HepG2 (cell line): ENCODE measurements around the gene ZBTB8OS. TPM values are rescaled to one million over a fixed set of nuclear protein-coding genes. Genes with fewer than 3 reads are reported as not detected.

Experiments
- ATF1 ChIP-seq: IDR thresholded peaks from 2 replicates; pipeline ENCODE4 v1.6.1; 2016; ENCODE audit warnings: mild to moderate bottlenecking, control low read depth
- ATF7-NPFF ChIP-seq: sonication (generic); formaldehyde crosslinking; IDR thresholded peaks from 2 replicates; pipeline ENCODE4 v1.8.1; 2023; ENCODE audit warnings: mild to moderate bottlenecking, low read depth, missing genetic modification reagents, moderate library complexity
- DMAP1 ChIP-seq: IDR thresholded peaks from 2 replicates; pipeline ENCODE4 v1.6.1; 2016
- DRAP1 ChIP-seq: IDR thresholded peaks from 2 replicates; pipeline ENCODE4 v1.6.1; 2016; ENCODE audit warnings: missing genetic modification reagents, missing compliant biosample characterization
- ETV5 ChIP-seq: IDR thresholded peaks from 2 replicates; pipeline ENCODE4 v1.6.1; 2018; ENCODE audit warnings: missing biosample characterization, missing genetic modification reagents, inconsistent platforms, borderline replicate concordance
- IRF2 ChIP-seq: IDR thresholded peaks from 2 replicates; pipeline ENCODE4 v1.6.1; 2018; ENCODE audit warnings: missing genetic modification reagents, missing compliant biosample characterization
- IRF9 ChIP-seq: sonication (generic); formaldehyde crosslinking; IDR thresholded peaks from 2 replicates; pipeline ENCODE4 v1.8.0; 2022; ENCODE audit warnings: missing genetic modification reagents, mild to moderate bottlenecking, borderline replicate concordance
- IRX3 ChIP-seq: sonication (generic); formaldehyde crosslinking; IDR thresholded peaks from 2 replicates; pipeline ENCODE4 v1.8.1; 2023; ENCODE audit warnings: mild to moderate bottlenecking, low read depth, missing genetic modification reagents, borderline replicate concordance
- KDM5A ChIP-seq: fragments of 200-600 bp; sonication (generic); IDR thresholded peaks from 2 replicates; pipeline ENCODE4 v1.7.0; 2018; ENCODE audit warnings: antibody characterized with exemption, mild to moderate bottlenecking, low read length, borderline replicate concordance
- NFRKB ChIP-seq: fragments of 450-650 bp; IDR thresholded peaks from 2 replicates; pipeline ENCODE4 v1.6.1; 2017
- NR1H2 ChIP-seq: sonication (generic); formaldehyde crosslinking; IDR thresholded peaks from 2 replicates; pipeline ENCODE4 v1.8.1; 2022; ENCODE audit warnings: low read depth, missing genetic modification reagents, borderline replicate concordance
- PHF20 ChIP-seq: sonication (generic); formaldehyde crosslinking; IDR thresholded peaks from 2 replicates; pipeline ENCODE4 v1.5.0; 2020; ENCODE audit warnings: mild to moderate bottlenecking, missing genetic modification reagents
- SAP130 ChIP-seq: IDR thresholded peaks from 2 replicates; pipeline ENCODE4 v1.6.1; 2016; ENCODE audit warnings: low read depth
- ZFX ChIP-seq: sonication (generic); formaldehyde crosslinking; IDR thresholded peaks from 2 replicates; pipeline ENCODE4 v1.4.0; 2020; ENCODE audit warnings: mild to moderate bottlenecking, low read depth, missing genetic modification reagents, moderate library complexity
- ZNF263 ChIP-seq: sonication (generic); formaldehyde crosslinking; IDR thresholded peaks from 2 replicates; pipeline ENCODE4 v1.4.0; 2020; ENCODE audit warnings: missing genetic modification reagents
- ZNF431 ChIP-seq: sonication (generic); formaldehyde crosslinking; IDR thresholded peaks from 2 replicates; pipeline ENCODE4 v1.9.0; 2022; ENCODE audit warnings: missing genetic modification reagents, low read depth, mild to moderate bottlenecking, borderline replicate concordance
- ZNF652 ChIP-seq: IDR thresholded peaks from 2 replicates; pipeline ENCODE4 v1.6.1; 2016; ENCODE audit warnings: low read depth, borderline replicate concordance
- polyA plus RNA-seq, 8 experiments: library from polyadenylated mRNA; depleted of rRNA in 3 of 8; stranded (reverse) in 7 of 8; unstranded in 1 of 8; fragments of >200 nt; fragmentation: Illumina TruSeq in 4 of 8; extraction: Trizol in 4 of 8; gene quantifications; 2 replicates each; pipeline versions ENCODE4 v1.2.1 to v1.2.3, GENCODE V29; 2011 to 2016; ENCODE audit warnings: low read depth in 4 of 8, missing spikeins in 1 of 8, mixed read lengths in 1 of 8; ENCODE audit not compliant: insufficient read depth in 1 of 8
- total RNA-seq, 5 experiments: library from RNA; depleted of rRNA; stranded (reverse); fragments of >200 nt; fragmentation: Illumina TruSeq; extraction: Trizol; gene quantifications; 2 replicates each; pipeline ENCODE4 v1.2.3, GENCODE V29; 2016; ENCODE audit warnings: low read depth in 1 of 5
- TF ChIP-seq, protein P1 (sequence below): IDR thresholded peaks from 2 replicates; pipeline ENCODE4 v1.4.0; 2020; ENCODE audit warnings: mild to moderate bottlenecking, missing genetic modification reagents
- TF ChIP-seq, protein P2 (sequence below): sonication (generic); formaldehyde crosslinking; IDR thresholded peaks from 2 replicates; pipeline ENCODE4 v1.4.0; 2020; ENCODE audit warnings: mild to moderate bottlenecking, missing genetic modification reagents
- TF ChIP-seq, protein P3 (sequence below): sonication (generic); formaldehyde crosslinking; IDR thresholded peaks from 2 replicates; pipeline ENCODE4 v1.4.0; 2020; ENCODE audit warnings: missing genetic modification reagents
- TF ChIP-seq, protein P4 (sequence below): sonication (generic); formaldehyde crosslinking; IDR thresholded peaks from 2 replicates; pipeline ENCODE4 v1.8.1; 2023; ENCODE audit warnings: missing genetic modification reagents, mild to moderate bottlenecking, borderline replicate concordance

ZBTB8OS gene
- total and polyA plus RNA-seq, 2 of the 13 experiments (the other 11 are each of a cell fraction or from before 2014, with no cell fraction given) = 57.7 to 84.8 TPM

GRCh38 chr1:32650248-32650751 is at the start of gene ZBTB8OS (continued):
- TF ChIP-seq, protein P1, sequence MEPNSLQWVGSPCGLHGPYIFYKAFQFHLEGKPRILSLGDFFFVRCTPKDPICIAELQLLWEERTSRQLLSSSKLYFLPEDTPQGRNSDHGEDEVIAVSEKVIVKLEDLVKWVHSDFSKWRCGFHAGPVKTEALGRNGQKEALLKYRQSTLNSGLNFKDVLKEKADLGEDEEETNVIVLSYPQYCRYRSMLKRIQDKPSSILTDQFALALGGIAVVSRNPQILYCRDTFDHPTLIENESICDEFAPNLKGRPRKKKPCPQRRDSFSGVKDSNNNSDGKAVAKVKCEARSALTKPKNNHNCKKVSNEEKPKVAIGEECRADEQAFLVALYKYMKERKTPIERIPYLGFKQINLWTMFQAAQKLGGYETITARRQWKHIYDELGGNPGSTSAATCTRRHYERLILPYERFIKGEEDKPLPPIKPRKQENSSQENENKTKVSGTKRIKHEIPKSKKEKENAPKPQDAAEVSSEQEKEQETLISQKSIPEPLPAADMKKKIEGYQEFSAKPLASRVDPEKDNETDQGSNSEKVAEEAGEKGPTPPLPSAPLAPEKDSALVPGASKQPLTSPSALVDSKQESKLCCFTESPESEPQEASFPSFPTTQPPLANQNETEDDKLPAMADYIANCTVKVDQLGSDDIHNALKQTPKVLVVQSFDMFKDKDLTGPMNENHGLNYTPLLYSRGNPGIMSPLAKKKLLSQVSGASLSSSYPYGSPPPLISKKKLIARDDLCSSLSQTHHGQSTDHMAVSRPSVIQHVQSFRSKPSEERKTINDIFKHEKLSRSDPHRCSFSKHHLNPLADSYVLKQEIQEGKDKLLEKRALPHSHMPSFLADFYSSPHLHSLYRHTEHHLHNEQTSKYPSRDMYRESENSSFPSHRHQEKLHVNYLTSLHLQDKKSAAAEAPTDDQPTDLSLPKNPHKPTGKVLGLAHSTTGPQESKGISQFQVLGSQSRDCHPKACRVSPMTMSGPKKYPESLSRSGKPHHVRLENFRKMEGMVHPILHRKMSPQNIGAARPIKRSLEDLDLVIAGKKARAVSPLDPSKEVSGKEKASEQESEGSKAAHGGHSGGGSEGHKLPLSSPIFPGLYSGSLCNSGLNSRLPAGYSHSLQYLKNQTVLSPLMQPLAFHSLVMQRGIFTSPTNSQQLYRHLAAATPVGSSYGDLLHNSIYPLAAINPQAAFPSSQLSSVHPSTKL = no peak
- TF ChIP-seq IRF2 (CRISPR knock-in tag) (peak; percentile 42; the same call in 1 of the 2 replicates), DRAP1 (CRISPR knock-in tag) (peak; percentile 61; the same call in 1 of the 2 replicates), ATF1 (peak; percentile 81; the same call in 1 of the 2 replicates), IRF9 (peak; percentile 56; the same call in 1 of the 2 replicates), NR1H2 (peak; percentile 48; the same call in 1 of the 2 replicates), ZNF263 (CRISPR knock-in tag) (no peak), ATF7-NPFF (CRISPR knock-in tag) (0 out of 2 replicates have a peak, but pooled peaks have one; percentile 7), ZFX (peak; percentile 56), ZNF652 (CRISPR knock-in tag) (peak; percentile 96), PHF20 (CRISPR knock-in tag) (peak; percentile 75), KDM5A (peak; percentile 83), ZNF431 (CRISPR knock-in tag) (0 out of 2 replicates have a peak, but pooled peaks have one; percentile 50), ETV5 (CRISPR knock-in tag) (peak; percentile 78), SAP130 (CRISPR knock-in tag) (peak; percentile 93), NFRKB (no peak), DMAP1 (CRISPR knock-in tag) (no peak), IRX3 (no peak)
- TF ChIP-seq, protein P2, sequence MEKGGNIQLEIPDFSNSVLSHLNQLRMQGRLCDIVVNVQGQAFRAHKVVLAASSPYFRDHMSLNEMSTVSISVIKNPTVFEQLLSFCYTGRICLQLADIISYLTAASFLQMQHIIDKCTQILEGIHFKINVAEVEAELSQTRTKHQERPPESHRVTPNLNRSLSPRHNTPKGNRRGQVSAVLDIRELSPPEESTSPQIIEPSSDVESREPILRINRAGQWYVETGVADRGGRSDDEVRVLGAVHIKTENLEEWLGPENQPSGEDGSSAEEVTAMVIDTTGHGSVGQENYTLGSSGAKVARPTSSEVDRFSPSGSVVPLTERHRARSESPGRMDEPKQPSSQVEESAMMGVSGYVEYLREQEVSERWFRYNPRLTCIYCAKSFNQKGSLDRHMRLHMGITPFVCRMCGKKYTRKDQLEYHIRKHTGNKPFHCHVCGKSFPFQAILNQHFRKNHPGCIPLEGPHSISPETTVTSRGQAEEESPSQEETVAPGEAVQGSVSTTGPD (CRISPR knock-in tag) = no peak
- TF ChIP-seq, protein P3, sequence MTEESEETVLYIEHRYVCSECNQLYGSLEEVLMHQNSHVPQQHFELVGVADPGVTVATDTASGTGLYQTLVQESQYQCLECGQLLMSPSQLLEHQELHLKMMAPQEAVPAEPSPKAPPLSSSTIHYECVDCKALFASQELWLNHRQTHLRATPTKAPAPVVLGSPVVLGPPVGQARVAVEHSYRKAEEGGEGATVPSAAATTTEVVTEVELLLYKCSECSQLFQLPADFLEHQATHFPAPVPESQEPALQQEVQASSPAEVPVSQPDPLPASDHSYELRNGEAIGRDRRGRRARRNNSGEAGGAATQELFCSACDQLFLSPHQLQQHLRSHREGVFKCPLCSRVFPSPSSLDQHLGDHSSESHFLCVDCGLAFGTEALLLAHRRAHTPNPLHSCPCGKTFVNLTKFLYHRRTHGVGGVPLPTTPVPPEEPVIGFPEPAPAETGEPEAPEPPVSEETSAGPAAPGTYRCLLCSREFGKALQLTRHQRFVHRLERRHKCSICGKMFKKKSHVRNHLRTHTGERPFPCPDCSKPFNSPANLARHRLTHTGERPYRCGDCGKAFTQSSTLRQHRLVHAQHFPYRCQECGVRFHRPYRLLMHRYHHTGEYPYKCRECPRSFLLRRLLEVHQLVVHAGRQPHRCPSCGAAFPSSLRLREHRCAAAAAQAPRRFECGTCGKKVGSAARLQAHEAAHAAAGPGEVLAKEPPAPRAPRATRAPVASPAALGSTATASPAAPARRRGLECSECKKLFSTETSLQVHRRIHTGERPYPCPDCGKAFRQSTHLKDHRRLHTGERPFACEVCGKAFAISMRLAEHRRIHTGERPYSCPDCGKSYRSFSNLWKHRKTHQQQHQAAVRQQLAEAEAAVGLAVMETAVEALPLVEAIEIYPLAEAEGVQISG (CRISPR knock-in tag) = peak; percentile 84
- TF ChIP-seq, protein P4, sequence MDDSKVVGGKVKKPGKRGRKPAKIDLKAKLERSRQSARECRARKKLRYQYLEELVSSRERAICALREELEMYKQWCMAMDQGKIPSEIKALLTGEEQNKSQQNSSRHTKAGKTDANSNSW (CRISPR knock-in tag) = no peak
